SK-N-SH (cell line): ENCODE results near the gene EVA1B. TPM values are rescaled to one million over a fixed set of nuclear protein-coding genes. Genes with fewer than 3 reads are reported as not detected.

Source experiments
- CTCF ChIA-PET: fragments of 300-600, 350-600 bp; formaldehyde crosslinking; extraction: SDS; loops from one replicate; lab custom pipeline; 2021; lab: Yijun Ruan, JAX
- POLR2A ChIA-PET: fragments of 350-600 bp; sonication (Branson Sonifier 250); formaldehyde crosslinking; extraction: SDS; loops from one replicate; lab custom pipeline; 2020; ENCODE audit warnings: antibody characterized with exemption, inconsistent platforms; lab: Yijun Ruan, JAX
- DNase-seq: peaks from one replicate; pipeline ENCODE4 v3.0.0; 2012
- H2AFZ ChIP-seq: fragments of 200-600 bp; sonication (generic); 2 replicates; pipeline ENCODE4 v1.8.1; 2016; ENCODE audit warnings: antibody characterized with exemption, mild to moderate bottlenecking, low read depth
- H3F3A ChIP-seq: fragments of 200-600 bp; sonication (generic); replicated peaks from 2 replicates; pipeline ENCODE3; 2016; ENCODE audit warnings: antibody characterized with exemption, mild to moderate bottlenecking; ENCODE audit not compliant: insufficient read depth
- H3K27ac ChIP-seq, 2 experiments: fragments of 200-500 bp in 1 of 2; fragments of 200-600 bp in 1 of 2; sonication (Bioruptor generic) in 1 of 2; sonication (generic), shearing (Covaris generic) in 1 of 2; 2 replicates each; pipeline versions ENCODE4 v1.5.1 to v1.6.1; 2014 to 2016; ENCODE audit warnings: low read depth in 2 of 2, inconsistent platforms in 1 of 2, low read length in 1 of 2, mild to moderate bottlenecking in 1 of 2, mixed read lengths in 1 of 2
- H3K27me3 ChIP-seq: fragments of 200-600 bp; sonication (generic), shearing (Covaris generic); 2 replicates; pipeline ENCODE4 v1.6.1; 2016; ENCODE audit warnings: mixed run types; ENCODE audit not compliant: insufficient read depth
- H3K36me3 ChIP-seq, 2 experiments: fragments of 200-500 bp in 1 of 2; fragments of 200-600 bp in 1 of 2; sonication (Bioruptor generic) in 1 of 2; sonication (generic) in 1 of 2; replicated peaks in 1 of 2; 2 replicates each; pipeline versions ENCODE3 to v1.5.1; 2014 to 2016; ENCODE audit warnings: low read length in 1 of 2, mild to moderate bottlenecking in 1 of 2; ENCODE audit not compliant: insufficient read depth in 2 of 2, control insufficient read depth in 1 of 2
- H3K4me1 ChIP-seq, 2 experiments: fragments of 200-500 bp in 1 of 2; fragments of 200-600 bp in 1 of 2; sonication (Bioruptor generic) in 1 of 2; sonication (generic), shearing (Covaris generic) in 1 of 2; 2 replicates each; pipeline versions ENCODE4 v1.5.1 to v1.6.1; 2014 to 2016; ENCODE audit warnings: low read depth in 1 of 2, low read length in 1 of 2, mixed run types in 1 of 2; ENCODE audit not compliant: insufficient read depth in 2 of 2, control insufficient read depth in 1 of 2
- H3K4me2 ChIP-seq: fragments of 200-600 bp; sonication (generic), shearing (Covaris generic); 2 replicates; pipeline ENCODE4 v1.6.1; 2017; ENCODE audit warnings: mixed run types
- H3K4me3 ChIP-seq, 2 experiments: fragments of 200-500 bp in 1 of 2; fragments of 200-600 bp in 1 of 2; sonication (Bioruptor generic) in 1 of 2; sonication (generic), shearing (Covaris generic) in 1 of 2; 2 replicates each; pipeline versions ENCODE4 v1.5.1 to v1.8.1; 2014 to 2016; ENCODE audit warnings: low read depth in 2 of 2, inconsistent platforms in 1 of 2, low read length in 1 of 2, mild to moderate bottlenecking in 1 of 2, mixed read lengths in 1 of 2, moderate library complexity in 1 of 2
- H3K79me2 ChIP-seq: fragments of 200-600 bp; sonication (generic); 2 replicates; pipeline ENCODE4 v1.8.1; 2017; ENCODE audit warnings: mild to moderate bottlenecking; ENCODE audit not compliant: insufficient read depth
- H3K9ac ChIP-seq: fragments of 200-600 bp; sonication (generic); 2 replicates; pipeline ENCODE4 v1.6.1; 2017; ENCODE audit warnings: mixed run types
- H3K9me2 ChIP-seq: fragments of 200-600 bp; sonication (generic); 2 replicates; pipeline ENCODE4 v1.6.1; 2017; ENCODE audit warnings: mixed run types
- H3K9me3 ChIP-seq: fragments of 200-600 bp; sonication (generic); 2 replicates; pipeline ENCODE4 v1.6.1; 2017; ENCODE audit warnings: mixed run types, mild to moderate bottlenecking, moderate library complexity
- H4K20me1 ChIP-seq: fragments of 200-600 bp; sonication (generic); 2 replicates; pipeline ENCODE4 v1.6.1; 2017; ENCODE audit warnings: mild to moderate bottlenecking, mixed run types; ENCODE audit not compliant: insufficient read depth
- CTCF ChIP-seq: fragments of 200-600 bp; sonication (generic); IDR thresholded peaks from 2 replicates; pipeline ENCODE4 v1.6.1; 2017; ENCODE audit warnings: antibody characterized with exemption, mild to moderate bottlenecking, moderate library complexity
- EP300 ChIP-seq, 2 experiments: IDR thresholded peaks; 2 replicates each; pipeline versions ENCODE4 v1.4.0 to v1.6.1; 2012; ENCODE audit warnings: borderline replicate concordance in 1 of 2, low read depth in 1 of 2, low read length in 1 of 2
- FOXM1 ChIP-seq: IDR thresholded peaks from 2 replicates; pipeline ENCODE4 v1.4.0; 2012; ENCODE audit warnings: low read depth, mild to moderate bottlenecking
- MEF2A ChIP-seq: IDR thresholded peaks from 2 replicates; pipeline ENCODE4 v1.4.0; 2012; ENCODE audit warnings: low read depth, borderline replicate concordance
- NFIC ChIP-seq: IDR thresholded peaks from 2 replicates; pipeline ENCODE4 v1.4.0; 2012; ENCODE audit warnings: borderline replicate concordance
- NRF1 ChIP-seq: IDR thresholded peaks from 2 replicates; pipeline ENCODE4 v1.6.1; 2012; ENCODE audit warnings: low read depth, mild to moderate bottlenecking, low read length
- POLR2AphosphoS5 ChIP-seq: IDR thresholded peaks from 2 replicates; pipeline ENCODE4 v1.6.1; 2012; ENCODE audit warnings: low read depth, low read length
- RXRA ChIP-seq: IDR thresholded peaks from 2 replicates; pipeline ENCODE4 v1.4.0; 2012; ENCODE audit warnings: low read depth, mild to moderate bottlenecking, borderline replicate concordance
- SIN3A ChIP-seq: IDR thresholded peaks from 2 replicates; pipeline ENCODE4 v1.6.1; 2012; ENCODE audit warnings: low read depth, mild to moderate bottlenecking, low read length, moderate library complexity, borderline replicate concordance
- TAF1 ChIP-seq: IDR thresholded peaks from 2 replicates; pipeline ENCODE4 v1.6.1; 2012; ENCODE audit warnings: low read depth, mild to moderate bottlenecking, low read length, moderate library complexity, borderline replicate concordance
- TCF12 ChIP-seq: IDR thresholded peaks from 2 replicates; pipeline ENCODE4 v1.4.0; 2012
- YY1 ChIP-seq: IDR thresholded peaks from 2 replicates; pipeline ENCODE4 v1.4.0; 2012; ENCODE audit warnings: low read depth, mild to moderate bottlenecking
- WGBS: methylation state at CpG from one replicate; pipeline ENCODE4 v1.1.6; 2017; ENCODE audit warnings: low lambda C conversion rate; 5-methylcytosine and 5-hydroxymethylcytosine counted together
- polyA plus RNA-seq, 3 experiments: library from polyadenylated mRNA; depleted of rRNA; stranded (reverse); fragments of >200 nt; gene quantifications; 2 replicates each; pipeline ENCODE4 v1.2.3, GENCODE V29; 2012
- TF ChIP-seq, protein P1 (sequence below): IDR thresholded peaks from 2 replicates; pipeline ENCODE4; 2012
- TF ChIP-seq, protein P2 (sequence below): fragments of 150-350 bp; IDR thresholded peaks from 2 replicates; pipeline ENCODE4 v1.6.1; 2016; ENCODE audit warnings: mild to moderate bottlenecking, low read depth, low read length
- TF ChIP-seq, protein P3 (sequence below): IDR thresholded peaks from 2 replicates; pipeline ENCODE4 v1.4.0; 2012; ENCODE audit warnings: low read depth

EVA1B gene
- polyA plus RNA-seq, 1 of the 3 experiments (the other 2 are of a cell fraction) = 38.9 TPM

- 0 out of 4 replicates have a peak overlapping the region, but pooled peaks of 1 of the 2 experiments have one; percentile 14 for H3K27ac ChIP-seq
- peaks cover 0 to 9% of the 10 kb centered on the region in 2 experiments; a peak in 2 of 4 replicates for H3K4me1 ChIP-seq
- H3K27me3 ChIP-seq = no peaks in the 10 kb centered on the region
- no peak overlapping the region for H3K9ac ChIP-seq
- no peaks in the 10 kb centered on the region for H3K9me3 ChIP-seq
- TF ChIP-seq MEF2A (no peak), NRF1 (no peak), TCF12 (no peak), NFIC (no peak), FOXM1 (no peak)
- TF ChIP-seq, protein P1, sequence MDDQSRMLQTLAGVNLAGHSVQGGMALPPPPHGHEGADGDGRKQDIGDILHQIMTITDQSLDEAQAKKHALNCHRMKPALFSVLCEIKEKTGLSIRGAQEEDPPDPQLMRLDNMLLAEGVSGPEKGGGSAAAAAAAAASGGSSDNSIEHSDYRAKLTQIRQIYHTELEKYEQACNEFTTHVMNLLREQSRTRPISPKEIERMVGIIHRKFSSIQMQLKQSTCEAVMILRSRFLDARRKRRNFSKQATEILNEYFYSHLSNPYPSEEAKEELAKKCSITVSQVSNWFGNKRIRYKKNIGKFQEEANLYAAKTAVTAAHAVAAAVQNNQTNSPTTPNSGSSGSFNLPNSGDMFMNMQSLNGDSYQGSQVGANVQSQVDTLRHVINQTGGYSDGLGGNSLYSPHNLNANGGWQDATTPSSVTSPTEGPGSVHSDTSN = no peak
- TF ChIP-seq, protein P2, sequence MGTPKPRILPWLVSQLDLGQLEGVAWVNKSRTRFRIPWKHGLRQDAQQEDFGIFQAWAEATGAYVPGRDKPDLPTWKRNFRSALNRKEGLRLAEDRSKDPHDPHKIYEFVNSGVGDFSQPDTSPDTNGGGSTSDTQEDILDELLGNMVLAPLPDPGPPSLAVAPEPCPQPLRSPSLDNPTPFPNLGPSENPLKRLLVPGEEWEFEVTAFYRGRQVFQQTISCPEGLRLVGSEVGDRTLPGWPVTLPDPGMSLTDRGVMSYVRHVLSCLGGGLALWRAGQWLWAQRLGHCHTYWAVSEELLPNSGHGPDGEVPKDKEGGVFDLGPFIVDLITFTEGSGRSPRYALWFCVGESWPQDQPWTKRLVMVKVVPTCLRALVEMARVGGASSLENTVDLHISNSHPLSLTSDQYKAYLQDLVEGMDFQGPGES = no peak
- TF ChIP-seq, all 33 proteins: peak for 0
- DNase-seq = no peak
- H2AFZ ChIP-seq = no peak overlapping the region
- no peak overlapping the region for H3K4me3 ChIP-seq
- H3F3A ChIP-seq = peaks cover 46% of the 10 kb centered on the region
- WGBS = 90% methylated on average over 2 of the region's 2 CpGs
- CTCF ChIA-PET = interaction anchor here (0.6 to 1.0 kb wide), 2 partner anchors 10 to 11 kb away, joined by 3 to 5 read pairs; partner anchors contain the start of gene SH3D21
- POLR2A ChIA-PET = no interaction called here
- peaks cover 59 to 62% of the 10 kb centered on the region in 2 experiments for H3K36me3 ChIP-seq
- peaks cover 36% of the 10 kb centered on the region for H3K79me2 ChIP-seq
- peaks cover 8% of the 10 kb centered on the region for H4K20me1 ChIP-seq
- H3K9me2 ChIP-seq = no peaks in the 10 kb centered on the region
- H3K4me2 ChIP-seq = no peak overlapping the region
Measured at GRCh38 chr1:36295390-36295789, 28.1 kb downstream of the EVA1B start.

GRCh38 chr1:36287595-36287994, 35.9 kb downstream of the EVA1B start:
- no peaks in the 10 kb centered on the region for H3K9me3 ChIP-seq
- H3K36me3 ChIP-seq = peaks cover 77 to 83% of the 10 kb centered on the region in 2 experiments

More at GRCh38 chr1:36287595-36287994, 35.9 kb downstream of the EVA1B start:
- Histone ChIP-seq H3K79me2 (peaks cover 78% of the 10 kb centered on the region), H3K27ac (no peak overlapping the region; a peak in 1 of 4 replicates), H3K4me2 (no peak overlapping the region), H4K20me1 (peaks cover 28% of the 10 kb centered on the region), H3K27me3 (no peaks in the 10 kb centered on the region), H3K9me2 (no peaks in the 10 kb centered on the region), H3K9ac (no peak overlapping the region), H3K4me3 (no peak overlapping the region), H2AFZ (no peak overlapping the region), H3K4me1 (peaks cover 0 to 27% of the 10 kb centered on the region in 2 experiments; a peak in 3 of 4 replicates), H3F3A (peaks cover 27% of the 10 kb centered on the region)
- CTCF ChIA-PET = interaction anchor here (1.1 to 10.3 kb wide), 6 partner anchors 13 to 188 kb away, joined by 4 to 103 read pairs (median 9); partner anchors contain the start of gene TRAPPC3
- TF ChIP-seq RXRA (no peak), EP300 (IDR thresholded peaks at IDR 0.05; ENCODE audit: borderline replicate concordance in 1 of 2, low read depth in 1 of 2, low read length in 1 of 2) (no peak), TAF1 (no peak), SIN3A (no peak), YY1 (no peak), POLR2AphosphoS5 (no peak), CTCF (no peak)
- TF ChIP-seq, protein P3, sequence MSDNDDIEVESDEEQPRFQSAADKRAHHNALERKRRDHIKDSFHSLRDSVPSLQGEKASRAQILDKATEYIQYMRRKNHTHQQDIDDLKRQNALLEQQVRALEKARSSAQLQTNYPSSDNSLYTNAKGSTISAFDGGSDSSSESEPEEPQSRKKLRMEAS = no peak
- DNase-seq = no peak
- POLR2A ChIA-PET = interaction anchor here (0.9 kb wide), 1 partner anchor 54 kb away, joined by 3 read pairs; no protein-coding TSS in a partner anchor
- WGBS = 98% methylated on average over 5 of the region's 5 CpGs
